GM13977 (cell line): ENCODE measurements around the gene ORMDL1.

ENCODE experiments used
- DNase-seq: peaks from one replicate; pipeline ENCODE4 v3.0.0; 2012; ENCODE audit warnings: low spot score
- CTCF ChIP-seq: IDR thresholded peaks from 2 replicates; pipeline ENCODE4 v1.5.1; 2012; ENCODE audit warnings: mild to moderate bottlenecking, control low read depth; ENCODE audit not compliant: insufficient read depth; ENCODE audit errors: extremely low read depth, missing control alignments
- in situ Hi-C: fragments of 300-500 bp; cut with MboI; formaldehyde crosslinking; loops from one replicate; pipeline ENCODE4 v1.12.0; 2022; ENCODE audit warnings: low sequenced_read_pairs, low pct_unique_long_range_greater_than_20kb, mixed read lengths, inconsistent platforms; ENCODE audit not compliant: unreplicated experiment

ORMDL1 gene

GRCh38 chr2:189783927-189784867, at the start of gene ORMDL1, which contains the start of gene PMS1:
Gene ORMDL1, minus strand, starts transcription at chr2:189784339. Its CDS starts 1,744 bp downstream, at chr2:189782595.
Gene PMS1, plus strand, starts transcription at chr2:189784450. Its CDS starts 7,360 bp downstream, at chr2:189791810.
- TF ChIP-seq CTCF: no peak
- peak; percentile 94 for DNase-seq
- in situ Hi-C loops: no loop called here

- TF ChIP-seq CTCF: no peak
- in situ Hi-C loops: no loop called here
- DNase-seq: no peak
These were observed 46.4 kb upstream of the ORMDL1 start for GRCh38 chr2:189830510-189830909.

- in situ Hi-C loops: no loop called here
These were observed 45.1 kb upstream of the ORMDL1 start for GRCh38 chr2:189829102-189829833.

GRCh38 chr2:189826039-189826438, 41.9 kb upstream of the ORMDL1 start:
- no peak for DNase-seq
- no peak for TF ChIP-seq CTCF
- in situ Hi-C loops: no loop called here

More at GRCh38 chr2:189829102-189829833, 45.1 kb upstream of the ORMDL1 start:
- no peak for TF ChIP-seq CTCF
- no peak for DNase-seq

- in situ Hi-C loops: no loop called here
- TF ChIP-seq CTCF: no peak
- no peak for DNase-seq
These were observed 40.7 kb upstream of the ORMDL1 start for GRCh38 chr2:189824694-189825396.
